ENCODE measurements around the gene SLC30A7. TPM values are rescaled to one million over a fixed set of nuclear protein-coding genes. Genes with fewer than 3 reads are reported as not detected.
"Not testable (repeated sequence)": the region's sequence is repeated elsewhere in the genome, so short reads cannot be mapped to it uniquely, and the experiment has no call there.

Gene SLC30A7, protein sequence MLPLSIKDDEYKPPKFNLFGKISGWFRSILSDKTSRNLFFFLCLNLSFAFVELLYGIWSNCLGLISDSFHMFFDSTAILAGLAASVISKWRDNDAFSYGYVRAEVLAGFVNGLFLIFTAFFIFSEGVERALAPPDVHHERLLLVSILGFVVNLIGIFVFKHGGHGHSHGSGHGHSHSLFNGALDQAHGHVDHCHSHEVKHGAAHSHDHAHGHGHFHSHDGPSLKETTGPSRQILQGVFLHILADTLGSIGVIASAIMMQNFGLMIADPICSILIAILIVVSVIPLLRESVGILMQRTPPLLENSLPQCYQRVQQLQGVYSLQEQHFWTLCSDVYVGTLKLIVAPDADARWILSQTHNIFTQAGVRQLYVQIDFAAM
- polyA plus RNA-seq (2013, experiment 1 of 2) = 11.6 TPM
- 9.8 TPM for polyA plus RNA-seq (2013, experiment 2 of 2)

DNA sequence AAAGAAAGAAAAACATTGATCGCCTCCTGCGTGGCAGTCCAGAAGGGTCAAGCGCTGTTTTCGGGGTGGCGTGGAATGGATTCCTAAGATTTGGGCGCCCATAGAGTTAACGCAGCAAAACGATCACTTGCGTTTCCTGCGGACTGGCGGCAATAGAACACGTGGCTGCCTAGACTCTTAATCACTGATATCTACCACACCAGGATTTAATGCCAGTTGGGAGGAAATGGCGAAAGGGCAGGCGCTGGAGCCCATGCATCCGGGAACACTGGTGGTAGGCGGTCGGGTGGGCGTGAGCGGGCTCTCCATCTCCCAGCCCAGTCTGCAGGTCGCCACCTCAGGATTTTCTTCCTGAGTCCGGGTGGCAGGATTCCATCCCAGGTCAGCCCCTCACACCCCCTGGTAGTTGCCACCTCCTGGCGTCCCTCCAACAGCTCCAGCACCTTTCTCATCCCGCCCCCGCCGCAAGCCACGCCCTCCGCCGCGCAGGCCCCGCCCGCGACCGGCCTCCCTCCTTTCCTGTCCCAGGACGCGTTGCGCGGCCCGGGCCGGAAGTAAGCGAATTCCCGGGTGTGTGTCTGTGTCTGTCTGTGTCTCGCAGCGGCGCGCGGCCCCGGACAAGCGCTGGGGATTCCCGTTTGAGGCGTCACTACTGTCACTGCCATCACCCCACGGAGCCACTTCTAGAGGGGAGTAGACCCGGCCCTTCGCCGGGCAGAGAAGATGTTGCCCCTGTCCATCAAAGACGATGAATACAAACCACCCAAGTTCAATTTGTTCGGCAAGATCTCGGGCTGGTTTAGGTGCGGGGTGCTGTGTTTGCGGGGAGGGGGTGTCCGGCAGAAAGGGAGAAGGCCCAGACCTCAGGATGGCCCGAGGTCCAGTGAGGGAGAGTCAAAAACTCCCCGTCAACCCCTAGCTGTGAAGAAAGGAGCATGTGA, at the start of gene SLC30A7:
Gene SLC30A7, plus strand, starts transcription at position 551 of the 941 bp plus-strand sequence. Its CDS starts 173 bp downstream, at position 724.
- peak within 1 kb of the TSS; percentile 97 for H3K27ac ChIP-seq (ENCODE audit: low read depth, low read length, severe bottlenecking)
- peak within 1 kb of the TSS; percentile 94 for H3K4me3 ChIP-seq (ENCODE audit: extremely low read depth, insufficient read depth, low read length, poor library complexity, severe bottlenecking)
- WGBS, 2 experiments (ENCODE audit: insufficient coverage in 2 of 2) = 0 to 1% methylated on average over 27 of the region's 62 CpGs
- H3K4me1 ChIP-seq (ENCODE audit: control insufficient read depth, insufficient read depth, low read length, poor library complexity, severe bottlenecking) = no peaks in the 10 kb centered on the region
- H3K9me3 ChIP-seq (ENCODE audit: control insufficient read depth, low read length) = peaks cover 4% of the 10 kb centered on the region
- H3K36me3 ChIP-seq (ENCODE audit: control insufficient read depth, insufficient read depth, low read length) = peaks cover 32% of the 10 kb centered on the region

DNA sequence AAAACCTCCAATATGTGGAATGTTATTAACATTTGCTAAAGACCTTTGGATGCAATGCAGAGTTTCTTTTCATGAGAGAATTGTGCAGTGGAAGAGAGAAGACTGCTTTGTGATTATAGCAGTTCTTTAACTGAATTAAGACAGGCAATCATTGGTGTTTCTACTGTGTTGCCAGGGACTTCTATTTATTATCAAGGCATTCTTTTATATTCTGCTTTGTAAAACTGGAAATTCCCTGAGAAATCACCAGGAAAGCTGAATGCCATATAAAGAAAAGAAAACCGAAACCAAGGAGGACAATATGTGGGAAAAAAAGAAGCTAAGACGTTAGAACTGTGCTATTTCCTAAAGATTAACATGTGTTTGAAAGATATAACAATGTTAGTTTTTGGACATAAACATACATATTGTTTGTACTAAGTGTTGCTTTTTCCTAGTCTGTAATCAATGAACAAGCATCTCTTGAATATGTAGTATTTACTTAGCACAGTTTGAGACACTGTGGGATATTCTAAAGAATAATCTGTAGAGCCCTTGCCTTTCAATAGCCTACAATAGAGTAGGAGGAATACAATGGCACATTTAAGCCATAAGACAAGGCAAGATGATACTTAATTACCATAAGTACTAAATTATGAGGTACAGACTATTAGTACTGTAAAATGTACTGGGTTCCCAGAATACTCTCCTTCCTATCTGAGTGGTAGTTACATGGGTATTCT, 48.4 kb upstream of the SLC30A7 start:
- Histone ChIP-seq H3K27ac (ENCODE audit: low read depth, low read length, severe bottlenecking) (no peak overlapping the region), H3K4me3 (ENCODE audit: extremely low read depth, insufficient read depth, low read length, poor library complexity, severe bottlenecking) (no peak overlapping the region), H3K9me3 (ENCODE audit: control insufficient read depth, low read length) (no peaks in the 10 kb centered on the region), H3K4me1 (ENCODE audit: control insufficient read depth, insufficient read depth, low read length, poor library complexity, severe bottlenecking) (no peaks in the 10 kb centered on the region), H3K36me3 (ENCODE audit: control insufficient read depth, insufficient read depth, low read length) (no peaks in the 10 kb centered on the region)
- WGBS, 2 experiments (ENCODE audit: insufficient coverage in 2 of 2) = 67 to 80% methylated on average over 1 to 2 of the region's 2 CpGs

DNA sequence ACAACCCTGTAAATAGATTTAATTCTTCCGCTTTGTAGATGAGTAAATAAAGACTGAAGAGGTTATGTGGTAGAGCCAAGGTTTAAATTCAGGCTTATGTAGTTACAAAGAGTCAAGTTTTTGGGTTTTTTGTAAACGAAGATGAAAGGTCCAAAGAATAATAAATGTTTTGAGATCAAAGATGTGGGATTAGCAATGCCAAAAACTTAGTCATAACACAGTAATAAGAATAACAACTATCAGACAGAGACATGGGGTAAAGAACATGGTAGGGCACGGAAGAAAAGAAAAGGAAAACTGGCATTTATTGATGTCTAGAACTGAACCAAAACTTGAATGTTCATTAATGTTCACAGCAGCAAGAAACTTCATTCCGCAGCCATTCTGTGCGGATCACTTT, 44.2 kb upstream of the SLC30A7 start:
- H3K4me1 ChIP-seq (ENCODE audit: control insufficient read depth, insufficient read depth, low read length, poor library complexity, severe bottlenecking) = no peaks in the 10 kb centered on the region
- WGBS, 2 experiments (ENCODE audit: insufficient coverage in 2 of 2) = 100% methylated on average over 1 of the region's 5 CpGs; no CpG with 5 or more reads in 1 of the 2 experiments
- no peak overlapping the region for H3K27ac ChIP-seq (ENCODE audit: low read depth, low read length, severe bottlenecking)
- no peaks in the 10 kb centered on the region for H3K36me3 ChIP-seq (ENCODE audit: control insufficient read depth, insufficient read depth, low read length)
- H3K4me3 ChIP-seq (ENCODE audit: extremely low read depth, insufficient read depth, low read length, poor library complexity, severe bottlenecking) = no peak overlapping the region
- H3K9me3 ChIP-seq (ENCODE audit: control insufficient read depth, low read length) = peaks cover 3% of the 10 kb centered on the region

DNA sequence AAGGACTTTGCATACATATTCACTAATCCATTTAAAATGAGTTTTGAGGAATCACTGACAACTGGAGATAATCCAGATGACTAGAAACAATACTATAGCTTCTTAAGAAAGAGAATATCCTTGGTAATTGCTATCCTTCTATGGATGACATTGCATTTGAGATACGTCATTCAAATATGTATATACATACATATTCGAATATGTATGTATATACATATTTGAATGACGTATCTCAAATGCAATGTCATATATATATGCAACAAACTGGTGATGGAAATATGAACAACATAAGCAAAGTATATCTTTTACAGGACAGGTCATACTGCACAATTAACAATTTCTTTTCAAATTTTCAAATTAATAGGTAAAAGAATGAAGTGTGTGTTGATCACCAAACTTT, 42.9 kb upstream of the SLC30A7 start:
- Histone ChIP-seq H3K36me3 (ENCODE audit: control insufficient read depth, insufficient read depth, low read length) (no peaks in the 10 kb centered on the region), H3K9me3 (ENCODE audit: control insufficient read depth, low read length) (peaks cover 3% of the 10 kb centered on the region), H3K27ac (ENCODE audit: low read depth, low read length, severe bottlenecking) (no peak overlapping the region), H3K4me1 (ENCODE audit: control insufficient read depth, insufficient read depth, low read length, poor library complexity, severe bottlenecking) (no peaks in the 10 kb centered on the region), H3K4me3 (ENCODE audit: extremely low read depth, insufficient read depth, low read length, poor library complexity, severe bottlenecking) (no peak overlapping the region)
- WGBS, 2 experiments (ENCODE audit: insufficient coverage in 2 of 2) = no CpG with 5 or more reads among the region's 3 CpGs

DNA sequence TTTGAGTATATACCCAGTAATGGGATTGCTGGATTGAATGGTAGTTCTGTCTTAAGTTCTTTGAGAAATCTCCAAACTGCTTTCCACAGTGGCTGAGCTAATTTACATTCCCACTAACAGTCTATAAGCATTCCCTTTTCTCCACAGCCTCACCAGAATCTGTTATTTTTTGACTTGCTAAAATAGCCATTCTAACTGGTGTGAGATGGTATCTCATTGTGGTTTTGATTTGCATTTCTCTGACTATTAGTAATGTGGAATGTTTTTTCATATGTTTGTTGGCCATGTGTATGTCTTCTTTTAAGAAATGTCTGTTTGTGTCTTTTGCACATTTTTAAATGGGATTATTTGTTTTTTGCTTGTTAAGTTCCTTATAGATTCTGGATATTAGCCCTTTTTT, 40.8 kb upstream of the SLC30A7 start:
- not testable (repeated sequence) for H3K36me3 ChIP-seq (ENCODE audit: control insufficient read depth, insufficient read depth, low read length); H3K27ac ChIP-seq (ENCODE audit: low read depth, low read length, severe bottlenecking); H3K4me3 ChIP-seq (ENCODE audit: extremely low read depth, insufficient read depth, low read length, poor library complexity, severe bottlenecking); H3K4me1 ChIP-seq (ENCODE audit: control insufficient read depth, insufficient read depth, low read length, poor library complexity, severe bottlenecking); H3K9me3 ChIP-seq (ENCODE audit: control insufficient read depth, low read length)

DNA sequence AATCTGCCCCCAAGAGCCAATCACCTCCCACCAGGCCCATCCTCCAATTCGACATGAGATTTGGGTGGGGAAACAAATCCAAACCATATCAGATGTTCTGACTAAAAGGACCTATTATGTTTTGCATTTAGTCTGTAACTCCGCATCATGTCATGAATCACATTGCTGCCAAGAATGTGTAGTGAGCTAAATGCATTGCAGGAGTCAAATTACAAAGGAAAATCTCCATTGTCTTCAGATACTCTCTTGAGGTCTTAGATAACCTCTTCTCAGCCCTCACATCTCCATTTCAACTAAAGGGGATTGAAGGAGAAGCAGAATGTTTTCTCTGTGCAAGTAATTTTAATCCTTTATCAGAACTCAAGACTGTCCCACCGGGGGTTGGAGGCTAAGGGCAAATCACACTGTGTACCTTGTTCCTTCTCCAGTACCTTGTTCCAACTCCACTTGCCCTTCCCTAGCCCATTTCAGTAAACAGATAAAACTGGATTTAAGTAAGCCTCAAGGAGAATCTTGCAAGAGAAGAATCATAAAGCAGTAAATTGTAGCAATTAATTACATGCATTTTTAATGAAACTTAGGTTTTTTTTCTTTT, 35.4 kb upstream of the SLC30A7 start:
- 57% methylated on average over 1 of the region's 3 CpGs; no CpG with 5 or more reads in 1 of the 2 experiments for WGBS, 2 experiments (ENCODE audit: insufficient coverage in 2 of 2)
- H3K4me1 ChIP-seq (ENCODE audit: control insufficient read depth, insufficient read depth, low read length, poor library complexity, severe bottlenecking) = no peaks in the 10 kb centered on the region
- no peak overlapping the region for H3K4me3 ChIP-seq (ENCODE audit: extremely low read depth, insufficient read depth, low read length, poor library complexity, severe bottlenecking)
- H3K9me3 ChIP-seq (ENCODE audit: control insufficient read depth, low read length) = peaks cover 3% of the 10 kb centered on the region
- H3K27ac ChIP-seq (ENCODE audit: low read depth, low read length, severe bottlenecking) = no peak overlapping the region
- H3K36me3 ChIP-seq (ENCODE audit: control insufficient read depth, insufficient read depth, low read length) = no peaks in the 10 kb centered on the region

DNA sequence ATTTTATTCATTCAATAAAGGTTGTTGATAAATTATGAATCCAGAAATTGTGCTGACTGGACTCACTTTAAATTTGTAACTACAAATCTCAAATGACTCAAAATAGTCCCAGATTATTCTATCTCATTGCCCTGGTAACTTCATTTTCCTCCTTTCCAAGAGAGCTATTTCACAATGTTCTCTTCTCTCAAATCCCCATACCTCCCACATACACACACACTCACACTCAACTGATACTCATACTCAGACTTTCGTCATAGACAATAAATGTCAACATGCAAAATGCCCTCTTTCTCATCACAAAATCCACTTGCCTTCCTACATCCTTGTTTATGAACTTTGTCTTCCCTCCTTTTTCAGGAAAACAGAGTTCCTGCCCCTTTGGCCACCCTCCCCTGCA, 34.5 kb upstream of the SLC30A7 start:
- Histone ChIP-seq H3K4me3 (ENCODE audit: extremely low read depth, insufficient read depth, low read length, poor library complexity, severe bottlenecking) (no peak overlapping the region), H3K27ac (ENCODE audit: low read depth, low read length, severe bottlenecking) (no peak overlapping the region), H3K36me3 (ENCODE audit: control insufficient read depth, insufficient read depth, low read length) (no peaks in the 10 kb centered on the region), H3K4me1 (ENCODE audit: control insufficient read depth, insufficient read depth, low read length, poor library complexity, severe bottlenecking) (no peaks in the 10 kb centered on the region), H3K9me3 (ENCODE audit: control insufficient read depth, low read length) (no peaks in the 10 kb centered on the region)
- WGBS, 2 experiments (ENCODE audit: insufficient coverage in 2 of 2) = 94 to 100% methylated on average over 1 of the region's 1 CpG

DNA sequence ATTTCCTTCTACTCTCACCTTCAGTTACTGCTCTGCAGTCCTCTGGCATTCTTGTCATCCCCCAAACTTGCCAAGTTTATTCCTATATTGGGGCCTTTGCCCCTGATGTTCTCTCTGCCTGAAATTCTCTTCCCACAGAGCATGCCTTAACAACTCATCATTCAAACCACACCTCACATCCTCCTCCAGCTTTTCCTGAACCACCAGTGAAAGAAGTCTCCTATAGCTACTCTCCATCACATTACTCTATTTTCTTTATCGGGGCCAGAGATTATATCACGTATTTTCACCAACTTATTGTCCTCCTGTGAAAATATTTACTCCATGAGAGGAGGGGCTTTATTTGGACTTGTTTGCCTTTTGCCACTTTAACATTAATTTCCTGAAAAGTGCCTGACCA, 33.3 kb upstream of the SLC30A7 start:
- WGBS, 2 experiments (ENCODE audit: insufficient coverage in 2 of 2) = 92 to 100% methylated on average over 2 of the region's 2 CpGs
- Histone ChIP-seq H3K27ac (ENCODE audit: low read depth, low read length, severe bottlenecking) (no peak overlapping the region), H3K36me3 (ENCODE audit: control insufficient read depth, insufficient read depth, low read length) (no peaks in the 10 kb centered on the region)

DNA sequence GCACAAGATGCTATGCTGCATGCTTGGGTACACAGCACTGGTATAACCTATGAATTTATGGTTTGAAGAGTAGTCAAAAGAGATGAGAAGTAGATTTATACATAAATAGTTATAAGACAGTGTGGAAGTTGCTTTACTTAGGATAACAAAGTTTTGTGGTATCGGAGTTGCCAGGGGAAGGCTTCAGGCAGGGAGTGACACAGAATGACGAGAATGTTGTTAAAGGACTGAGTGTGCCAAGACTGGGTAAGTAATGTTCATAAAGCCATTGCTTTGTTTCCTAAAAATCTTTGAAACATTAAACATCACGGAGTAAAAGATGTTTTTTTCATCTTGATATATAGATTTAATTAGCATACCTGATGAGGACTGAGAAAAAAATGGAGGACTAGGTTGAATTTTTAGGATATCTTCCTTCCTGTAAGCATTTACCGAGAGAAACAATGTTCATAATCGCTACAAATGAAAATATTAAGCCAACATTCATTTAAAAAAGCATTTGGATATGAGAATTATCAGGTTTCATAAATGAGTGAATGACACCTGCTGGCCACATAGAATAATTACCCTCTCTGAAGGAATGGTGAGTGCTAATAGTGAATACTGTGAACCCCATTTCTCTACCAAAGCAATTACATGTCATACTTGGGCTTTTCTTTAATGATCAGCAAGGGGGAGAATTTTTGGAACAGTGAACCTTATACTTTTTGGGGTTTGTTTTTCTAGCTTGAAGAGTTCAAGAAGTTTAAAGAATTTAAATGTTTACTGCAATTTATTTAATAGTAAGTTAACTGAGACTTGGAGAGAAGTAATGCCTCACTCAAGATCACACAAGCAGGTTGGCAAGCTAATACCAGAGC, 29.6 kb upstream of the SLC30A7 start:
- Histone ChIP-seq H3K4me3 (ENCODE audit: extremely low read depth, insufficient read depth, low read length, poor library complexity, severe bottlenecking) (no peak overlapping the region), H3K9me3 (ENCODE audit: control insufficient read depth, low read length) (no peaks in the 10 kb centered on the region), H3K4me1 (ENCODE audit: control insufficient read depth, insufficient read depth, low read length, poor library complexity, severe bottlenecking) (no peaks in the 10 kb centered on the region), H3K36me3 (ENCODE audit: control insufficient read depth, insufficient read depth, low read length) (no peaks in the 10 kb centered on the region), H3K27ac (ENCODE audit: low read depth, low read length, severe bottlenecking) (no peak overlapping the region)
- 83 to 89% methylated on average over 2 of the region's 5 CpGs for WGBS, 2 experiments (ENCODE audit: insufficient coverage in 2 of 2)

More for the DNA sequence above, 33.3 kb upstream of the SLC30A7 start:
- H3K4me3 ChIP-seq (ENCODE audit: extremely low read depth, insufficient read depth, low read length, poor library complexity, severe bottlenecking) = no peak overlapping the region
- H3K4me1 ChIP-seq (ENCODE audit: control insufficient read depth, insufficient read depth, low read length, poor library complexity, severe bottlenecking) = no peaks in the 10 kb centered on the region
- no peaks in the 10 kb centered on the region for H3K9me3 ChIP-seq (ENCODE audit: control insufficient read depth, low read length)

All from mesodermal cell (in vitro differentiated cells).